Measurements from ENCODE around the gene FAM13A. TPM values are rescaled to one million over a fixed set of nuclear protein-coding genes. Genes with fewer than 3 reads are reported as not detected.

The FAM13A gene
- total RNA-seq, 1 donor from 2014 or later: 16.7 TPM

DNA sequence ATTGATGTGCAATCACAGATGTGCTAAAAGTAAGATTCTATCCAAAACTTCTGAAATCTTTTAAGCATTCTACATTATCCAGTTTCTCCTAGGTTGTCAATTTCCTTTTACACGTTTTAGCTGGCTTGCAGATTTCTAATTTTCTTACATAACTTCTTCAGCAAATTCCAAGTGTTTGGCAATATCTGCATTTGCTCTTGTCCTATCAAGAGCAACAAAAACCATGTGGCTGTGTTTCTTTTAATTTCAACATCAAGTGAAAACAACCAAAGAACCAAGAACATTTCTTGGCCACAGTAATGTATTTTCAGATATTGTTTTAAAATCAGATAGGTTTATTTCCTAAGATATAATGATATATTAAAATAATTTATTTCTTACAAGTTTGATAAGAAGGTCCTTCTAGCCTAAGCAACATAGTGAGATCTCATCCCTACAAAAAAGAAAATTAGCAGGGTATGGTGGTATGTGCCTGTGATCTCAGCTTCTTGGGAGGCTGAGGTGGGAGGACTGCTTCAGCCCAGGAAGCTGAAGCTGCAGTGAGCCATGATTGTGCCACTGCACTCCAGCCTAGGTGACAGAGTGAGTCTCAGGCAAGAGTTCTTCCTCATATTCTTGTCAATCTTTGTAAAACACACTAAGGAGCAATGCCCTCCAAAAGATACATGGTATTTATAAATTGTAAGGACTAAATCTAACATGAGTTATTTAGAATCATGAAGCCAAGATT is 228.0 kb downstream of the FAM13A start:
- TF ChIP-seq CTCF (IDR thresholded peaks at IDR 0.05; ENCODE audit: unreplicated experiment): no peak
- H3K36me3 Mint-ChIP-seq (ENCODE audit: low read depth, unreplicated experiment): no peaks in the 10 kb centered on the region
- no peaks in the 10 kb centered on the region for H3K4me1 Mint-ChIP-seq (ENCODE audit: unreplicated experiment)
- H3K9me3 Mint-ChIP-seq (ENCODE audit: unreplicated experiment): no peaks in the 10 kb centered on the region
- no peak for DNase-seq (ENCODE audit: low spot score)
- no peak overlapping the region for H3K4me3 Mint-ChIP-seq (ENCODE audit: unreplicated experiment)
- no peaks in the 10 kb centered on the region for H3K27me3 Mint-ChIP-seq (ENCODE audit: unreplicated experiment)
- H3K27ac Mint-ChIP-seq (ENCODE audit: unreplicated experiment): no peak overlapping the region

DNA sequence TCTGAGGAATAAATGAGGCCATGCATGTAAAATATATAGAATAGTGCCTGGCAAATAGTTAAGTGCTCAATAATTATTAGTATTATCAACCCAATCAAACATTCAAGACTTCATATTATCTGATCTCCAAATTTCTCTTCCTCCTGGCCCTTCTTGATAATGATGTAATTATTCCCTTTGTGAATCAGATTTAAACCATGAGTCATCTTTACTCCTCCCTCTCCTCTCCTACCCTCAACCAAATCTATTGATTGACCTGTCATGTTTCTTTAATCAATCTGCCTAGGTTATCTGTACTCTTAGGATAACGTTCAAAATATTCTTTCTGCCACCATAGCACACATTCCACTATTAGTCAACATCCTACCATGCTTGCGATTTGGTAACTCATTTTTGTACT is 229.5 kb downstream of the FAM13A start:
- peaks cover 9% of the 10 kb centered on the region for H3K4me1 Mint-ChIP-seq (ENCODE audit: unreplicated experiment)
- H3K27me3 Mint-ChIP-seq (ENCODE audit: unreplicated experiment): peaks cover 4% of the 10 kb centered on the region
- H3K9me3 Mint-ChIP-seq (ENCODE audit: unreplicated experiment): no peaks in the 10 kb centered on the region
- H3K27ac Mint-ChIP-seq (ENCODE audit: unreplicated experiment): no peak overlapping the region
- no peak overlapping the region for H3K4me3 Mint-ChIP-seq (ENCODE audit: unreplicated experiment)
- H3K36me3 Mint-ChIP-seq (ENCODE audit: low read depth, unreplicated experiment): no peaks in the 10 kb centered on the region
- DNase-seq (ENCODE audit: low spot score): no peak
- TF ChIP-seq CTCF (IDR thresholded peaks at IDR 0.05; ENCODE audit: unreplicated experiment): no peak

- no peak overlapping the region for H3K27ac Mint-ChIP-seq (ENCODE audit: unreplicated experiment)
- no peaks in the 10 kb centered on the region for H3K9me3 Mint-ChIP-seq (ENCODE audit: unreplicated experiment)
- peaks cover 9% of the 10 kb centered on the region for H3K4me1 Mint-ChIP-seq (ENCODE audit: unreplicated experiment)
- no peaks in the 10 kb centered on the region for H3K36me3 Mint-ChIP-seq (ENCODE audit: low read depth, unreplicated experiment)
- TF ChIP-seq CTCF (IDR thresholded peaks at IDR 0.05; ENCODE audit: unreplicated experiment): no peak
- H3K27me3 Mint-ChIP-seq (ENCODE audit: unreplicated experiment): peaks cover 4% of the 10 kb centered on the region
- H3K4me3 Mint-ChIP-seq (ENCODE audit: unreplicated experiment): no peak overlapping the region
- no peak for DNase-seq (ENCODE audit: low spot score)
These were observed 230.2 kb downstream of the FAM13A start for GRCh38 chr4:88826771-88827170.

- Mint-ChIP-seq H3K27ac (ENCODE audit: unreplicated experiment) (no peak overlapping the region), H3K4me3 (ENCODE audit: unreplicated experiment) (no peak overlapping the region), H3K36me3 (ENCODE audit: low read depth, unreplicated experiment) (no peaks in the 10 kb centered on the region), H3K27me3 (ENCODE audit: unreplicated experiment) (peaks cover 4% of the 10 kb centered on the region), H3K4me1 (ENCODE audit: unreplicated experiment) (peaks cover 11% of the 10 kb centered on the region), H3K9me3 (ENCODE audit: unreplicated experiment) (no peaks in the 10 kb centered on the region)
- no peak for DNase-seq (ENCODE audit: low spot score)
- TF ChIP-seq CTCF (IDR thresholded peaks at IDR 0.05; ENCODE audit: unreplicated experiment): no peak
These were observed 231.1 kb downstream of the FAM13A start for GRCh38 chr4:88825931-88826330.

DNA sequence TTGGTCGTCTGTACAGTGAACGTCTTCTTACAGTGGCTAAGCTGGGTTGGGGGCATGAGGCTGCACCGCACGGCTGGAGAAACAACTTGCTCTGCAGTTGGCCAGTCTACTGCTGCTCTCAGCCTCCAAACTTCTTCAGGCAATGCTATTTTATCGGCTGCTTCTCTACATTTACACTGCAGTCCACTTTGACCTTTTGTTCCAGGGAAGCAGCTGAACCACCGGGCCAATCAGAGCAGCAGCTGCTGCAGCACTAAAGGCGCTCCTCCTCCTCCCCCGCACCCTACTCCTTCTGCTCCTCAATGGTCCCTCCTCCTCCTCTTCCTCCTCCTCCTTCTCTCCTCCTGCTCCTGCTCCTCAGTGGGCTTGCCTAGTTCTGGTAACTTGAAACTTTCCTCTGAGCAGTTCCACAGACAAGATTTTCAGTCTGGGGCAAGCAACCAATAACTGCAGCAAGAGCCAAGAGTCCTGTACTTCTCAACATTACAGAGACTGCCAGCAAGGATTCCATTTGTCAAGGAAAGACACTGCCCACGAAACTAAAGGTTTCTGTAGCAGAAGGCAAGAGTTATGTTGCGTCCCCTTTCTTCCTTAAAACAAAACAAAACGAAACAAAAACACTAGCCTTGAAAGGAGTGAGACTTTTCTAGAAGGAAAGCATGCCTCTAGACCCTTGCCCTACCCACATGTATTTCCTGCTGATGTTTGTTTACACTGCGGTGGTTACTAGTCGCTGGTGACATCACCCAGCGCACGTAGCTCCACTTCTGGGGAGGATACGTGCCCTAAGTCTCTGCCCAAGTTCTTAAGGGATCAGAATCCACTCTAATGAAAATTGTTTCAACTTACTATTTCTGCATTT is 233.7 kb downstream of the FAM13A start:
- TF ChIP-seq CTCF (IDR thresholded peaks at IDR 0.05; ENCODE audit: unreplicated experiment): no peak
- H3K27ac Mint-ChIP-seq (ENCODE audit: unreplicated experiment): peak overlapping the region; percentile 100

More for the DNA sequence above, 233.7 kb downstream of the FAM13A start:
- peaks cover 4% of the 10 kb centered on the region for H3K27me3 Mint-ChIP-seq (ENCODE audit: unreplicated experiment)
- H3K4me1 Mint-ChIP-seq (ENCODE audit: unreplicated experiment): peaks cover 23% of the 10 kb centered on the region
- peak; percentile 58 for DNase-seq (ENCODE audit: low spot score)
- no peaks in the 10 kb centered on the region for H3K9me3 Mint-ChIP-seq (ENCODE audit: unreplicated experiment)
- H3K36me3 Mint-ChIP-seq (ENCODE audit: low read depth, unreplicated experiment): no peaks in the 10 kb centered on the region
- H3K4me3 Mint-ChIP-seq (ENCODE audit: unreplicated experiment): peak overlapping the region; percentile 91

All from endothelial cell (in vitro differentiated cells).